ENCODE data around the gene ASTN2.

GRCh38 chr9:116715751-116716150, 699.1 kb downstream of the ASTN2 start:
- TF ChIP-seq, protein P1, sequence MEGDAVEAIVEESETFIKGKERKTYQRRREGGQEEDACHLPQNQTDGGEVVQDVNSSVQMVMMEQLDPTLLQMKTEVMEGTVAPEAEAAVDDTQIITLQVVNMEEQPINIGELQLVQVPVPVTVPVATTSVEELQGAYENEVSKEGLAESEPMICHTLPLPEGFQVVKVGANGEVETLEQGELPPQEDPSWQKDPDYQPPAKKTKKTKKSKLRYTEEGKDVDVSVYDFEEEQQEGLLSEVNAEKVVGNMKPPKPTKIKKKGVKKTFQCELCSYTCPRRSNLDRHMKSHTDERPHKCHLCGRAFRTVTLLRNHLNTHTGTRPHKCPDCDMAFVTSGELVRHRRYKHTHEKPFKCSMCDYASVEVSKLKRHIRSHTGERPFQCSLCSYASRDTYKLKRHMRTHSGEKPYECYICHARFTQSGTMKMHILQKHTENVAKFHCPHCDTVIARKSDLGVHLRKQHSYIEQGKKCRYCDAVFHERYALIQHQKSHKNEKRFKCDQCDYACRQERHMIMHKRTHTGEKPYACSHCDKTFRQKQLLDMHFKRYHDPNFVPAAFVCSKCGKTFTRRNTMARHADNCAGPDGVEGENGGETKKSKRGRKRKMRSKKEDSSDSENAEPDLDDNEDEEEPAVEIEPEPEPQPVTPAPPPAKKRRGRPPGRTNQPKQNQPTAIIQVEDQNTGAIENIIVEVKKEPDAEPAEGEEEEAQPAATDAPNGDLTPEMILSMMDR (IDR thresholded peaks at IDR 0.05) = no peak
- no peak for TF ChIP-seq POLR2A (IDR thresholded peaks at IDR 0.05)

Data from testis (tissue), 2 donors.